ENCODE results near the gene LAMTOR3.

DNA sequence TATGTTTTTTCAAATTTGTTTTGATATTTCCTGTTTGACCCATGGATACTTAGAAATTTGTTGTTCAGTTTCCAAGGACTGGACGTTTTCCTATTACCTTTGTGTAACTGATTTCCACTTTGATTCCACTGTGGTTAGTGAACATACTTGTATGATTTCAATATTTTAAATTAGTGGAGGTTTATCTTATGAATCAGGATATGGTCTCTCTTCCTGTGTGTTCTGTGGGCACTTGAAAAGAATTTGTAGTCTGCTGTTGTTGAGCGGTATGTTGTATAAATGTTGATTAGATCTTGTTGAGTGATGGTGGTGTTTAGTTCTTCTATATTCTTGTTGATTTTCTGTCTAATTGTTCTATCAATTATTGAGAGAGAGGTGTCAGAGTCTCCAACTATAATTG lies 21.2 kb upstream of the LAMTOR3 start:
- no peak for TF ChIP-seq EZH2 (IDR thresholded peaks at IDR 0.05; ENCODE audit: insufficient read depth, poor library complexity, severe bottlenecking)
- TF ChIP-seq EZH2phosphoT487 (IDR thresholded peaks at IDR 0.05; ENCODE audit: insufficient read depth, low read depth) = no peak

Data from GM23248 (cell line).